NCI-H2107 (cell line): ENCODE measurements around the gene CIROP.

ENCODE experiments used
- DNase-seq: peaks from one replicate; lab custom pipeline; 2025; lab: John Stamatoyannopoulos, UW

CIROP gene

DNA sequence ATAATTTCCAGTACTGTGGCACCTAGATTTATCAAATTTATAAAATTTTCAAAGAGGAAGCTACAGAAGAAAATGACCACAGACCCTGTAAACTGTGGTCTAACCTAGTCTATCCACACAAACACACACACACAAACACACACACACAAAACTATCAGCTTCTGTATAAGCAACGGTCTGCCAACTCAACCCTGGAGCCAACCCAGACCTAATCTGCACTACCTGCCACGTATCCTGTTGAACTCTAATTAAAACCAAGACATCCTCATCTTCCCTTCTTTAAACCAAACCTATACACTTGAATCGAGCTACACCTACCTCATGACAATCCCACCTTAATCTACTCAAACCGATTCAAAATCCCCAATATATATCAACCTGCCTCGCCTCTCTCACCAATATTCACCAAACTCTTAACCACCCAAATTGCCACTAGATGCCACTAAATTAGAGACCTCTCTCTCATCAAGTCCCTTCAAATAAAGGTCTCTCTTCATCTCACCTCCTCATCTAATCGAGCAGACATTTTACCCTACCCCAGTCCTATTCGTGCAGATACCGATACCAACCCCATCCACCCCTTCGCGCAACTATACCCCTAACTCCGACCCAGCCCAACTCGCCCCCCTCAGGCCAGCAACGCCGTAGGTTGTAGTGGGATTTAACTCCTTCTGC is 10.7 kb downstream of the CIROP start:
- no peak for DNase-seq

DNA sequence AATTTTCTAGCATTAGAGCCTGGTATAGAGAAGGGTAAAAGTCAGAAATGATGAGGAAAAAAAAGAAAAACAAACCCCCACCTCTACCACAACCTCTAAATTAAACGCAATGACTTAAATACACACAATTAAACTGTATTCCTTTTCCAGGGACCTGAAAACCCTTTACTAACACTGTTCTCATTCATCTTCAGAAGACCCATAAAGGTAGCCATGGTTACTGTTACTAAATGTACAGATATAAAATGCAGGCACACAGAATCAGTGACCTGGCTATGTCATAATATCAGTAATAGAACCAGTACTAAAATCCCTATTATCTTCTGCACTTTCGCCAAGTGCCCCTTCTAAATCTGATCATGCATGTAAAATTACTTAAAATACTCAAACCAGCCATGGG is 11.3 kb downstream of the CIROP start:
- DNase-seq: no peak

DNA sequence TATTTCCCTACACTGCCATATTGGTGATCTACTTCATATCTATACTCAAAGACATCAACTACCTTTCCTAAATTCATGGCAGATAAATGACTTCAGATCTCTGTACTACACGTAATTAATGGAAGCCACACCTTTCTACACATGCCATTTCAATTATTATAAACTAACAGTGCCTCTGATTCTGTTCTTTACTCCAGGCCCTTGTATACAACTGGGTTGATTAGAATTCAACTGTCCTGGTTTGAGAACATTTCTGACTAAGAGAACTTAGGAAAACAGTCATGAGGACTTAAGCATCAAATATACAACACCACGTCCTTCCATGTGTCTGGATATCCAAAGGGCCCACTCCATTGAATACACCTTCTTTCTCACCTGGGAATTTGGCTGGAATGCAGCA is 11.7 kb downstream of the CIROP start:
- DNase-seq: no peak

DNA sequence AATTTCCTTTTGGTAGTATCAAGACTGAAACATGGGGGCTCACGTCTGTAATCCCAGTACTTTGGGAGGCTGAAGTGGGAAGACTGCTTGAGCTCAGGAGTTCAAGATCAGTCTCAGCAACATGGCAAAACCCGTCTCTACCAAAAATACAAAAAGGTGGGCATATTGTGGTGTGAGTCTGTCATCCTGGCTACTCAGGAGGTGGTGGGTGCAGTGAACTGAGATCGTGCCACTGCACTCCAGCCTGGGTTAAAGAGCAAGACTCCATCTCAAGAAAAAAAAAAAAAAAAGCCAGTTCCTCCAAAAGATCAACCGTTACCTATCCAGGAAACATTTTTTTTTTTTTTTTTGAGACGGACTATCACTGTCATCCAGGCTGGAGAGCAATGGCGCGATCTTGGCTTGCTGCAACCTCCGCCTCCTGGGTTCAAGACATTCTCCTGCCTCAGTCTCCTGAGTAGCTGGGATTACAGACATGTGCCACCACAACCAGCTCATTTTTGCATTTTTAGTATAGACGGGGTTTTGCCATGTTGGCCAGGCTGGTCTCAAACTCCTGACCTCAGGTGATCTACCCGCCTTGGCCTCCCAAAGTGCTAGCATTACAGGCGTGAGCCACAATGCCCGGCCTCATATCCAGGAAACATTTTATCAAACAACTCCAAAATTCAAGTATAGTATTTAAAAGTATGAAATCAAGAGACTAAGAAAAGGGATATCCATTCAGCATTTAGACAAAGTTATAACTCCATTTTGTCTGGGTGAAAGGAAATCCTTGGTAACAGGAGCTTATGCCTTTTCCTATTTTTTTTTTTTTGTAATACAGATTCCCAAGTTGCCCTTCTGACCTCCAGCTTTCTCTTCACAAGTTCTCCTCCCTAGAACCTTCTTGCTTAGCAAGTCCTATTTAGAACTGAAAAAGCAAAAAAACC is 13.2 kb downstream of the CIROP start:
- DNase-seq: no peak

- DNase-seq: no peak
Observed at GRCh38 chr14:23090254-23090636, 14.5 kb downstream of the CIROP start.

DNA sequence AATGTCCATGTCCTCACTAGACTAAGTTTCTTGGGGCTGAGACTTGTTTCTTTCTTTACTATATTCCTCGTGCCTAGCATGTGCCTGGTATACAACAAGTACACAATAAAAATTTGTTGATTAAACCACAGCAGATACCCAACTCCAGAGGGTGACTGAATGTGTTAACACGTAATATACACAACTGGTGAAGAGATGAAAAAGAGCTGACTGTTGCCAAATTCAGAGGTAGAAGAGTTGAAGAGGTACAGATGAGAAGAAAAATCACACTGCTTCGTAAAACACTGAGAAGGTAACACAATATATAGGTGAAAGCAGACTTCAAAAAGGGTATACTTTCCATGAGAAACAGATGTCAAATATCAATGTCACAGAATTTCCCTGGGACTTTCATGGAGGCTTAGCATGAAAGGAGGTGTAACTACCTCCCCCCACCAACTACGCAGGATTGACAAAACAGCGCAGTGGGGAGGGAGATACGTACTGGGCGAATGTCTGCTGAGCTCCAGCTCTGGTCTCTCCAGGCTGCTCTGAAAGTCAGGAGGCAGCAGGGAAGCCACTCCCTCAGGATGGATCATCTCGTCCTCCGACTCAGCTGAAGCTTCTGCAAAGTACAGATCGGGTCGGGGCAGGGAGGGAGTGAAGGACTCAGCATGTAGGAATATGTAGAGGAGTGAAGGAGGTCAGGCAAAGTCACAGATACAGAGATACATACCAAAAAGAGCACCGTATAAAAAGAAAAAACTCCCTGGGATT is 15.1 kb downstream of the CIROP start:
- DNase-seq: no peak

DNA sequence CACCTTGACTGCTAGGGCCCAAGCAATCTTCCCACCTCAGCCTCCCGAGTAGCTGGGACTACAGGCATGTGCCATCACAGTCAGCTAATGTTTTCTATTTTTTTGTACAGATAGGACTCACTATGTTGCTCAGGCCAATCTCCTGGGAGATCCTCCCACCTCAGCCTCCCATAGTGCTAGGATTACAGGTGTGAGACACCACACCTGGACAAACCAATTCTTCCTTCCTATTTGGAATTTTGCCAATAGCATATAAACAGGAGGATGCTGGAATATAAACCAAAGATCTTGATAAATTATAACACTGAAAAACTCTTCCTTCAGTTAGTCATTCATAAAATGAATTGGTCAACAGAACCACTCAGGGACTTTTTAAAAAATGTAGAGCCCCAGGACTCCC is 18.2 kb downstream of the CIROP start:
- DNase-seq: no peak

GRCh38 chr14:23085458-23085857 is 19.3 kb downstream of the CIROP start:
- DNase-seq: no peak

DNA sequence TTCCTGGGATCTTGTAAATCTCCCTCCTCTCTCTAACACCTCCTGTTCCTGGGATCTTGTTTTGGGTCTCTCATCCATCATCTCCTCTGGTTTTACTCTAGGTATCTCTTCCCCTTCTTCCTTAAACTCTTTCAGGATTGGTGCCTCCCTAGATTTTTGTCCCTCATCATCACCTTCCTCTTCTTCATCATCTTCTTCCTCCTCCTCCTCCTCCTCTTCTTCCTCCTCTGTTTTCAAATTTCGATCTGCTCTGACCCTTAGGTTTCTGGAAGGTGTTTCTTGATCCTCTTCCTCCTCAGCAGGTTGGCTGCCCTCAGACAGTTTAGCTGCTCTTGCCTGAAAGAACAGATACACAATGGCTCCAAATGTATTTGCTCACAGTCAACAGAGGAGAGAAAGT is 24.3 kb downstream of the CIROP start:
- DNase-seq: no peak

DNA sequence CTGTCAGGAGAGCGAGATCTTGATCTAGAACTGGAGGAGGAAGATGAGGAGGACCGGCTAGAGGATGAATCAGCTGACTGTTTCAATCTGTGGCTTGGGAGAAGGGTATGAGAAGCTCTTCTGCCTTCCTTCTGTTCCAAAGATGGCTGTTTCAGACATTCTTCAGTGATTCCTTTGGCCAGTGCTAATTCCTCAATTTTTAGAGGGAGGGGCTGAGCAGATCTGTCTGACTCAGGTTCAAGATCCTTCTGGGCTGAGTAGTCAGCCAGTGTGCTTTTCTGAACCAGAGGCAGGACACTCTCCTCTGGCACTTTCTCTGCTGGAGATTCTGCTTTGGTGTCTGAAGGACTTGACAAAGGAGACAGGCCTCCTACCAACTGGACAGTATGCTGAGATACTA is 25.1 kb downstream of the CIROP start:
- DNase-seq: no peak

GRCh38 chr14:23078692-23079116 is 26.1 kb downstream of the CIROP start:
- DNase-seq: no peak

DNA sequence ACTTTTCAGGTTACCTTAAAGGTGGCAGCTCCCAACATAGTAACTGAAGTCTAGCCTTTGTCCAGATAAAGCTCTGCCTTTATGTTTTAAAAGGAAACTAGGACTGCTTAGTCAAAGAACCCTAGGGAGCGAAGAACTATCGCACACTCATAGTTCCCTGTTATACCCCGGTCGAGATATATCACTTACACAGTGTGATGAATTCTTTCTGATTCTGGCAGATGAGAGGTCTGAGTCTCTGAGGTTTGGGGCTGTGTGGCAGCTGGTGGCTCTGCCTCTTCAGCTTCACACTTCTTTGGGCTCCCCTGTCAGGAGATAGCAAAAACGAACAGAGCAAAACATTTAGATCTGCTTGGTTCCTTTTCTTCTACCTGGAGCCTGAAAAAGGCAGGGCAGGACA is 26.8 kb downstream of the CIROP start:
- DNase-seq: no peak

- DNase-seq: no peak
Observed at GRCh38 chr14:23076785-23077408, 27.9 kb downstream of the CIROP start.

DNA sequence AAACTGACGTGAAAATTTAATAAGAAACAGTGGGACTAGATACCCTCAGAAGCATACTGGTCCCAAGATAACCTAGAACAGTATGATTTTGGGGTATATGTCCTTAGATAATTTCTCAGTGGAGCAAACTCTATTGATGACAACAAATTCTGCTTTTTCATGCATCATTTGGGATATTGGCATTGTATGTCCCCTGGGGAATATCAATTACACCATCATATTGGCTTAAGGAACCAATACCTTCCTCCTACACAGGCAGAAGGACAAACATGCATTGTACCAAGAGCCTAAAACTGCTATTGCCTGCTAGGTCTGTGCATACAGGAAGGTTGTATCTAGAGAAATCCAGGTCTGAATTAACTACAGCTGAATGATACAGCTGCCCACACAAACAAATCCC is 29.9 kb downstream of the CIROP start:
- no peak for DNase-seq

GRCh38 chr14:23071921-23072539 is 32.8 kb downstream of the CIROP start:
- no peak for DNase-seq

GRCh38 chr14:23071244-23071920 is 33.4 kb downstream of the CIROP start:
- DNase-seq: no peak

- DNase-seq: no peak
Observed at GRCh38 chr14:23070262-23071129, 34.3 kb downstream of the CIROP start.

DNA sequence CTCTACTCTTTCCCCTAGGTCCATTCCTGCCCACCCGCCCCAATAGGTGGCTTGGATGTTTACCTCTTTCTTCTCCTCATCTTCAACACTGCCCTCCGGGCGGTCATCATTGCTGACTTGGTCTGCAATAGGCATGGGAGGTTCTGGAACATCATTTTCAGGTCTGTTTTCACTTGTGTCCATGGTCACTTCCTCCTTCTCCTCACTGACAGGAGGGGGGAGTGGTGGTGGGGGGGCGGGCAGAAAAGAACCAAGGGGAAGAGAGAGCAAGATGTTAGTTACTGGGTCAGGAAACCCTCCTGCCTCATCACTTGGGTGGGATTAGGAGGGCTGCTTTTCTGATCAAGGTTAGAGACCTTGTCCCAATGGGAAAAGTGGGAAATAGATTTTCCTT is 35.4 kb downstream of the CIROP start:
- DNase-seq: no peak

GRCh38 chr14:23068789-23069412 is 35.9 kb downstream of the CIROP start:
- DNase-seq: no peak
